Peyer's patch (tissue), 4 donors: ENCODE data around the gene GBE1.

Experiments used
- CTCF ChIP-seq, 6 experiments: fragments of 450-650 bp in 4 of 6; fragments of 200-600 bp in 2 of 6; sonication (generic) in 1 of 6; IDR thresholded peaks; one replicate each; pipeline ENCODE4 v1.5.1; 2017 to 2019; ENCODE audit warnings: antibody characterized with exemption in 6 of 6, mild to moderate bottlenecking in 3 of 6, moderate library complexity in 1 of 6
- POLR2A ChIP-seq, 2 donors: fragments of 450-650 bp; IDR thresholded peaks; one replicate each; pipeline ENCODE4 v1.5.1; 2017; ENCODE audit warnings: antibody characterized with exemption in 2 of 2, mild to moderate bottlenecking in 2 of 2, moderate library complexity in 2 of 2

DNA sequence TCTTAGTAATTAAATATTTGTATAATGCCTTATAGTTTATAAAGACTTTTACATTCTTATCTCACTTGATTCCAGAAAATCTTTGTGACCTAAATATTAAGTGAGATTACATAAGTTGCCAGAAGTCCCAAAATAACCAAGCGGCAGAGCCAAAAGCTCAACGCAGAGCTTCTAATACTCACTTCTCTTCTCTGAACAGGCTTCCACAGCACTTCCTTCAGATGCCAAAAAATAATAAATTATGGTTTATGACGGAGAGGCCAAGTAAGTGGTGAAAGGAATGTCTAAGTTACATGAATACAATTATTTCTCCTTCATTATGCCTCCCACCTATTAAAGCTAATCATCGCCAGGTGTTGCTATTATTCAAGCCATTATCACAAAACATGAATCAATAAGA is 110.3 kb downstream of the GBE1 start:
- TF ChIP-seq CTCF (IDR thresholded peaks at IDR 0.05), result no peak
- no peak for TF ChIP-seq POLR2A (IDR thresholded peaks at IDR 0.05)
